Tibial artery (tissue), 4 donors: ENCODE data around the gene FAM171A1.

Experiments
- DNase-seq, 2 donors: peaks; one replicate each; pipeline ENCODE4 v3.0.0-alpha.2; 2019
- H3K27ac ChIP-seq, 2 donors: fragments of 200-600 bp; sonication (generic) in 1 of 2; 1 replicate in 1 of 2; 2 replicates in 1 of 2; pipeline ENCODE4 v1.5.1; 2018 to 2019; ENCODE audit warnings: mild to moderate bottlenecking in 1 of 2
- H3K27me3 ChIP-seq, 2 donors: fragments of 200-600 bp; sonication (generic) in 1 of 2; one replicate each; pipeline versions ENCODE4 v1.5.1 to v1.6.0; 2016 to 2019
- H3K36me3 ChIP-seq, 3 donors: fragments of 200-600 bp; sonication (generic) in 2 of 3; one replicate each; pipeline ENCODE4 v1.5.1; 2016 to 2019; ENCODE audit warnings: mild to moderate bottlenecking in 2 of 3
- H3K4me1 ChIP-seq, 4 donors: fragments of 200-600 bp; sonication (generic) in 2 of 4; 1 replicate in 3 of 4; 2 replicates in 1 of 4; pipeline ENCODE4 v1.5.1; 2016 to 2019
- H3K4me3 ChIP-seq, 2 donors: fragments of 200-600 bp; sonication (generic) in 1 of 2; 1 replicate in 1 of 2; 2 replicates in 1 of 2; pipeline ENCODE4 v1.5.1; 2018 to 2019; ENCODE audit warnings: mild to moderate bottlenecking in 2 of 2
- H3K9me3 ChIP-seq, 3 donors: fragments of 200-600 bp; sonication (generic) in 1 of 3; one replicate each; pipeline ENCODE4 v1.5.1; 2016 to 2019
- intact Hi-C: fragments of 100-400 bp; cut with DNase I; formaldehyde crosslinking; loops from one replicate; pipeline ENCODE4 v1.15.0; 2023; ENCODE audit warnings: low total_unique reads
- TF ChIP-seq, protein P1 (sequence below), 2 experiments: fragments of 200-600 bp in 1 of 2; fragments of 450-650 bp in 1 of 2; IDR thresholded peaks; one replicate each; pipeline ENCODE4 v1.5.1; 2017 to 2019; ENCODE audit warnings: antibody characterized with exemption in 2 of 2, mild to moderate bottlenecking in 1 of 2, moderate library complexity in 1 of 2

FAM171A1 gene

GRCh38 chr10:15214237-15214636 lies 156.9 kb downstream of the FAM171A1 start:
- intact Hi-C loops = loop anchor here (10.0 kb wide), 1 partner anchor 161 kb away; the partner anchor contains the start of gene FAM171A1
- Histone ChIP-seq H3K4me3 (no peak overlapping the region), H3K27me3 (no peaks in the 10 kb centered on the region), H3K4me1 (no peaks in the 10 kb centered on the region), H3K27ac (no peak overlapping the region), H3K36me3 (peaks cover 0 to 12% (median 10%) of the 10 kb centered on the region in 3 donors), H3K9me3 (no peaks in the 10 kb centered on the region)
- DNase-seq = no peak
- TF ChIP-seq, protein P1, sequence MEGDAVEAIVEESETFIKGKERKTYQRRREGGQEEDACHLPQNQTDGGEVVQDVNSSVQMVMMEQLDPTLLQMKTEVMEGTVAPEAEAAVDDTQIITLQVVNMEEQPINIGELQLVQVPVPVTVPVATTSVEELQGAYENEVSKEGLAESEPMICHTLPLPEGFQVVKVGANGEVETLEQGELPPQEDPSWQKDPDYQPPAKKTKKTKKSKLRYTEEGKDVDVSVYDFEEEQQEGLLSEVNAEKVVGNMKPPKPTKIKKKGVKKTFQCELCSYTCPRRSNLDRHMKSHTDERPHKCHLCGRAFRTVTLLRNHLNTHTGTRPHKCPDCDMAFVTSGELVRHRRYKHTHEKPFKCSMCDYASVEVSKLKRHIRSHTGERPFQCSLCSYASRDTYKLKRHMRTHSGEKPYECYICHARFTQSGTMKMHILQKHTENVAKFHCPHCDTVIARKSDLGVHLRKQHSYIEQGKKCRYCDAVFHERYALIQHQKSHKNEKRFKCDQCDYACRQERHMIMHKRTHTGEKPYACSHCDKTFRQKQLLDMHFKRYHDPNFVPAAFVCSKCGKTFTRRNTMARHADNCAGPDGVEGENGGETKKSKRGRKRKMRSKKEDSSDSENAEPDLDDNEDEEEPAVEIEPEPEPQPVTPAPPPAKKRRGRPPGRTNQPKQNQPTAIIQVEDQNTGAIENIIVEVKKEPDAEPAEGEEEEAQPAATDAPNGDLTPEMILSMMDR (IDR thresholded peaks at IDR 0.05) = no peak

GRCh38 chr10:15213461-15213861 lies 157.6 kb downstream of the FAM171A1 start:
- peaks cover 0 to 12% (median 10%) of the 10 kb centered on the region in 3 donors for H3K36me3 ChIP-seq
- no peaks in the 10 kb centered on the region for H3K4me1 ChIP-seq
- no peaks in the 10 kb centered on the region for H3K9me3 ChIP-seq
- no peak overlapping the region for H3K4me3 ChIP-seq
- intact Hi-C loops = loop anchor here (10.0 kb wide), 1 partner anchor 161 kb away; the partner anchor contains the start of gene FAM171A1
- H3K27me3 ChIP-seq = no peaks in the 10 kb centered on the region
- TF ChIP-seq, protein P1 (IDR thresholded peaks at IDR 0.05) = no peak
- no peak overlapping the region for H3K27ac ChIP-seq
- no peak for DNase-seq

DNA sequence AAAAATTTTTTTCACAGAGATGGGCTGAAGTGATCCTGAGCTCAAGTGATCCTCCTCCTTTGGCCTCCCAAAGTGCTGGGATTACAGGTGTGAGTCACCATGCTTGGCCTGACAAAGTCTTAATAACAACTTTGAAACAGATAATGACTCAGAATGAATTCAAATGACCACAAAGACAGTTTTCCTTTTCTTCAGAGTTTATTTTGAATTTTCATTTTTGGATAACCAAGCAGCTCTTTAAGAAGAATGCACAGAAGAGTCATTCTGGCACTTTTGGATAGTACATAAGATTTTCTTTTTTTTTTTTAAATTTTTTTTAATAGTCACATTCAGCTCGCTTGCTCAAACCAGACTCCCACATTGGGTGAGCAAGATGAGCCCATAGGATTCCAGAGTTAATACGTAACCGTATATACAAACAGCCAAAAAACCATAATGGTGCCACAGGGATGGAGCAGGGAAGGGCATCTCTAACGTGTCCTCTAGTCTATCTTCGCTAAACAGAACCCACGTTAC lies 159.6 kb downstream of the FAM171A1 start:
- H3K36me3 ChIP-seq = peaks cover 0 to 12% (median 10%) of the 10 kb centered on the region in 3 donors
- intact Hi-C loops = loop anchor here (10.0 kb wide), 1 partner anchor 163 kb away; the partner anchor contains the start of gene FAM171A1
- TF ChIP-seq, protein P1 (IDR thresholded peaks at IDR 0.05) = no peak

GRCh38 chr10:15210521-15210920 lies 160.6 kb downstream of the FAM171A1 start:
- Histone ChIP-seq H3K9me3 (no peaks in the 10 kb centered on the region), H3K27ac (no peak overlapping the region), H3K27me3 (no peaks in the 10 kb centered on the region), H3K4me3 (no peak overlapping the region), H3K36me3 (peaks cover 0 to 12% (median 10%) of the 10 kb centered on the region in 3 donors), H3K4me1 (no peaks in the 10 kb centered on the region)
- intact Hi-C loops = loop anchor here (10.0 kb wide), 1 partner anchor 164 kb away; the partner anchor contains the start of gene FAM171A1
- TF ChIP-seq, protein P1 (IDR thresholded peaks at IDR 0.05) = no peak
- no peak for DNase-seq

More for the DNA sequence above, 159.6 kb downstream of the FAM171A1 start:
- Histone ChIP-seq H3K27me3 (no peaks in the 10 kb centered on the region), H3K4me1 (no peaks in the 10 kb centered on the region), H3K9me3 (no peaks in the 10 kb centered on the region), H3K27ac (no peak overlapping the region), H3K4me3 (no peak overlapping the region)
- no peak for DNase-seq

GRCh38 chr10:15209827-15210509 lies 161.1 kb downstream of the FAM171A1 start:
- Histone ChIP-seq H3K4me1 (no peaks in the 10 kb centered on the region), H3K27ac (no peak overlapping the region), H3K4me3 (no peak overlapping the region), H3K27me3 (no peaks in the 10 kb centered on the region), H3K36me3 (peaks cover 0 to 12% (median 10%) of the 10 kb centered on the region in 3 donors), H3K9me3 (no peaks in the 10 kb centered on the region)
- peak; percentile 79 to 82 for DNase-seq
- intact Hi-C loops = loop anchor here (10.0 kb wide), 1 partner anchor 165 kb away; the partner anchor contains the start of gene FAM171A1
- TF ChIP-seq, protein P1 (IDR thresholded peaks at IDR 0.05) = peak; percentile 74 to 82
